GM21528 (cell line): ENCODE results near the gene TRH.

Experiments
- ATAC-seq: cut with Tn5 transposase; IDR thresholded peaks from one replicate; pipeline ENCODE4 v1.9.1; 2021; ENCODE audit warnings: mild to moderate bottlenecking, moderate library complexity; ENCODE audit not compliant: unreplicated experiment, low FRiP score

Gene TRH

GRCh38 chr3:129974564-129974832, at the start of gene TRH:
TRH (plus strand) TSS chr3:129974720; CDS start chr3:129975817, 1,097 bp downstream.
- no peak for ATAC-seq

- no peak for ATAC-seq
Measured at GRCh38 chr3:129927072-129927471, 47.4 kb upstream of the TRH start.

- ATAC-seq, result no peak
Measured at GRCh38 chr3:129929383-129929782, 45.1 kb upstream of the TRH start.

GRCh38 chr3:129933471-129933870, 41.0 kb upstream of the TRH start:
- no peak for ATAC-seq

GRCh38 chr3:129934234-129935123, 40.0 kb upstream of the TRH start:
- no peak for ATAC-seq

GRCh38 chr3:129936757-129937156, 37.8 kb upstream of the TRH start:
- no peak for ATAC-seq

- ATAC-seq, result no peak
Measured at GRCh38 chr3:129937717-129938116, 36.8 kb upstream of the TRH start.

- no peak for ATAC-seq
Measured at GRCh38 chr3:129938140-129938930, 36.2 kb upstream of the TRH start.

GRCh38 chr3:129940086-129940485, 34.4 kb upstream of the TRH start:
- ATAC-seq, result no peak

GRCh38 chr3:129942296-129942695, 32.2 kb upstream of the TRH start:
- ATAC-seq, result no peak

GRCh38 chr3:129943020-129943419, 31.5 kb upstream of the TRH start:
- ATAC-seq, result no peak

GRCh38 chr3:129944709-129945108, 29.8 kb upstream of the TRH start:
- no peak for ATAC-seq

- no peak for ATAC-seq
Measured at GRCh38 chr3:129947538-129948240, 26.8 kb upstream of the TRH start.

- ATAC-seq, result no peak
Measured at GRCh38 chr3:129950318-129951046, 24.0 kb upstream of the TRH start.

GRCh38 chr3:129952556-129953355, 21.8 kb upstream of the TRH start:
- ATAC-seq, result no peak

GRCh38 chr3:129953621-129954020, 20.9 kb upstream of the TRH start:
- ATAC-seq, result no peak

GRCh38 chr3:129954514-129954913, 20.0 kb upstream of the TRH start:
- ATAC-seq, result no peak

GRCh38 chr3:129956936-129957335, 17.6 kb upstream of the TRH start:
- ATAC-seq, result no peak

GRCh38 chr3:129958755-129959154, 15.8 kb upstream of the TRH start:
- no peak for ATAC-seq

- ATAC-seq, result no peak
Measured at GRCh38 chr3:129961141-129961541, 13.4 kb upstream of the TRH start.
